Posterior vena cava (tissue), 2 donors: ENCODE data around the gene JUN. TPM values are rescaled to one million over a fixed set of nuclear protein-coding genes. Genes with fewer than 3 reads are reported as not detected.
A peak's percentile ranks its signal among the peaks of the same experiment; 100 is the strongest.

Source experiments
- DNase-seq: peaks from one replicate; pipeline ENCODE4 v3.0.0-alpha.2; 2020; ENCODE audit warnings: low spot score
- intact Hi-C, 2 donors: fragments of 100-400 bp; cut with DNase I; formaldehyde crosslinking; loops; one replicate each; pipeline versions ENCODE4 v1.14.1 to v1.14.2; 2022 to 2023
- long read RNA-seq, 2 donors: library from polyadenylated mRNA; unstranded; transcript quantifications; one replicate each; pipeline ENCODE4 v2.0.0, GENCODE V29; 2020 to 2021
- total RNA-seq, 2 donors: library from RNA; stranded (reverse); fragmentation: NEBNext Ultra II Directional; extraction: Animal tissue kit (Norgen Biotek cat#: 25700); gene quantifications; one replicate each; pipeline ENCODE4 v1.2.1, GENCODE V29; 2021
- donor health status: DM: yes; HTN: yes; CAD: no.
- donor health status: DM: yes; HTN: yes; CAD: no.

The JUN gene
- 100 to 1,000 TPM; 120 to 219 TPM for total RNA-seq
- long read RNA-seq, donor 1, transcript JUN-201 (1 exons, 3,540 nt), result major isoform, 77 of 78 reads
- long read RNA-seq, donor 1, partial matches to known transcripts, result 0 of 78 reads
- long read RNA-seq, donor 1, other reads (novel, unspliced or antisense), result 1 of 78 reads
- long read RNA-seq, donor 2, transcript JUN-201 (1 exons, 3,540 nt), result major isoform, 2,260 of 2,262 reads
- long read RNA-seq, donor 2, partial matches to known transcripts, result 0 of 2,262 reads
- long read RNA-seq, donor 2, other reads (novel, unspliced or antisense), result 2 of 2,262 reads

DNA sequence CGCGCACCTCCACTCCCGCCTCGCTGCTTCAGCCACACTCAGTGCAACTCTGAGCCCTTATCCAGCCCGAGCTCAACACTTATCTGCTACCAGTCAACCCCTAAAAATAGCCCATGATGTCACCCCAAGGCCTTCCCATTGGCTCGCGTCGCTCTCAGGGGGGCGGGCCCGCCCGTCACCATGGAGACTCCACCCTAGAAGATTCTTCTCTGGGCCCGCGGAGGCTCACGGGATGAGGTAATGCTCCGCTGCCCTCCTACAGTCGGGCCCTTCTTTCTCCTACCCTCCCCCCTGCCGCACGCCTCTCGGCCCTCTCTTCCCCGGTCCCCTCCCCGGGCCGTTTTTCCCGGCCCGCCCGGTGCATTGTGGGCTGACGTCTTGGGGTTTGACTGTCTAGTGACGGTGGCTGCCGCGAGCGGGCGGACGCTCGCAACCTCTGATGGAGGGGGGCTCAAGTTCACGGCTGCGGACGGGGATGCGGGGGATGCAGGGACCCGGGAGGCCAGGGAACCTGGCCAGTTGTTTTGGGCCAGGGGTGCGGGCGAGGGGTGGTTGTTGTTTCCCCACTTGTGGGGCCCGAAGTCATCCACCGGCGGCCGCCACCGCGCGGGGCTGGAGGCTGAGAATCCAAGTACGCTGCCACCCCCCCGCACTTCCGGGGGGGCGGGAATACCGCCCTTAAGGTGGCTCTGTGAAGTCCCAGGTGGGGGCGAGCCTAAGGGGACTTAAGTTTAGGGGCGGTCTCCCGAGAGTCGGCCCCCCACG, at the start of gene JUN:
Gene JUN (minus strand): TSS at position 55 of the 765 bp plus-strand sequence. CDS start 977 bp downstream, outside the sequence.
- DNase-seq, result peak; percentile 100
- intact Hi-C loops, result loop anchor here in 1 of 2 donors (10.0 kb wide), 1 partner anchor 111 kb away; no protein-coding TSS in a partner anchor

DNA sequence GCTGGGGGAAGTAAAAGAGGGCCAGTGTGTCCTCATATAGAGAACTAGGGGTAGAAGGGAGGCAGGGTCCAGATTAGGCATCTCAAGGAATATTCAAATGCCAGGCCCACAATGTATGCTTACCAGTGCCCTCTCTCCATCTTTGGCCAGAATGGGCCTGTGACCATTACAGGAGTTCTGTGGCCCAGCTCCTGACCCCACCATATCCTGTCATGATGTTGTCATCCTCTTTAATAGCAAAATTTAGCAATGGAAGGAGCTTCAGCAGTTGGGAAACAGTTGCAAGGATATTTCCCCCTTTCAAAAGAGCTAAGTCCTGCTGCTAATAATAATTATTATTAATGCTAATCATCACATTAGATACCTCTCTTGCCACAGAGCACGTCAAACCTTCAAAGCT, 49.3 kb upstream of the JUN start:
- intact Hi-C loops, result no loop called here
- DNase-seq, result no peak

DNA sequence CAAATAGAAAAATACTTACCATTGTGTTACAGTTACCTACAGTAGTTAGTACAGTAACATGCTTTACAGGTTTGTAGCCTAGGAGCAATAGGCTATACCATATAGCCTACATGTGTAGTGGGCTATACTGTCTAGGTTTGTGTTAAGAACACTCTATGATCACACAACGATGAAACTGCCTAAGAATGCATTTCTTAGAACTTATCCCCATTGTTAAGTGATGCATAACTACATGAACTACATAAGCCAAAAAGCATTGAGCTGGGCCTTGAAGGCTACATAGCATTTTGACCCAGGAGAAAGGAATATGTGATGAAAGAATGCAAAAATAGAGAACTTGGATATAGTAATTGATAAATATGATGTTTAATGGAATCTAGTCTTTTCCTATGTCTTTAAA, 46.4 kb upstream of the JUN start:
- intact Hi-C loops, result no loop called here

DNA sequence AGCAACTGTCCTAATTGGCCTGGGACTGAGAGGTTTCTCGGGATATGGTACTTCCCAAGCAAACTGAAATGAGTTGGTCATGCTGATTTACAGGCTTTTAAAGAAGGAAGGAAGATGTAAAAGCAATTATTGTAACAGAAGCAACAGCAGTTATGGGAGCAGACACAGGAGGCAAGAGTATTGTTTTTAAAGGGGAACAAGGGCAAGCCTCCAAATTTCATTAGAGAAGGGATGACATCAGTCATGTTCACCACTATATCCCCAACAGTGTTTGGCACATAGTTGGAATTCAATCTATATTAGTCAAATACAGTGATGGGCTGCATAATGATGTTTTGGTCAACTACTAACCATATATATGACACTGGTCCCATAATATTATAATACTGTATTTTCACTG, 46.0 kb upstream of the JUN start:
- intact Hi-C loops, result no loop called here

More for the DNA sequence above, 46.4 kb upstream of the JUN start:
- no peak for DNase-seq

DNA sequence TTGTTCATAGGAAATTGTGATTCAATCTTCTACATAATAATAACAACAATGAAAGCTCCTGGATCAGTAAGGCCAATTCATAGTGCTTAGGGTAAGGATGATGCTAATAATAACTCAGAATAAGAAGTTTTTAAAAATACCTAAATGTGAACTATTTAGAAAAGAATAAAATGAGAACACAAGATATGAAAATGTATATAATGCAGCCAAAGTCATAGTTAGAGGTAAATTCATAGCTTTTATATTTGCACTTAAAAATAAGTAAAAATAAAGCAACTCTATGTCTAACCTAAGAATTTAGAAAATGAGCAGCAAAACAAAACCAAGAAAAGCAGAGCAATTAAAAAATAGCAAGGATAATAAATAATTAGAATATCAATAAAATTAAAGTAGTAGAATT, 43.5 kb upstream of the JUN start:
- intact Hi-C loops, result no loop called here
- DNase-seq, result no peak

More for the DNA sequence above, 46.0 kb upstream of the JUN start:
- no peak for DNase-seq

DNA sequence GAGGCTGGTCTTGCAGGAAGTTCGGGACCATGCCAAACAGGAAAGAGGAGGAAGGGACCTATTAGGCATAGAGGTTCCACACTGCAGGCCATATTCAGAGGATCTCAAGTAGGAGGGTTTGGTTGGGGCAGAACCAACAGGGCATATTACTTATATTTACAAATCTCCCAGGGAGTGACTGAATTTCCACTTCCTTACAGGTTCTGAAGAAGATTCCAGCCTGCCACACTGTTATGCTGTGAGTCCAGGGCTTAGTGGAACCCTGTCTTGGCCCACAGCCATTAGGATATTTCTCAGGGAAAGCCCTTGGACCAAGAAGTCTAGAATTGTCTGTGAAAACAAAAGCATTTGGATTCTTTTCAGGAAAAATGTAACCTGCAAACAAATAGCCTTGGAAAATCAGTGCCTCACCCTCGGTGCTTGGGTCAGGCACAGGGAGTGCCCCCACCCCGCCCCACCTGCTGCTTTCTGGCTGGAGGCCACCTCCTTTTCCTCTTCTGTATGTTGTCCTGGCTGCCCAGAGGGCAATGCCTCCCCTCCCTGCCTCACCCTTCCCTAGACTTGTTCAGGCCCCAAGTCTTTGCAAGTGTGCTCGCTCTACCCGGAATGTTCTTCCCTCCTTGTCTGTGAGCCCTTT, 41.0 kb upstream of the JUN start:
- no peak for DNase-seq
- intact Hi-C loops, result no loop called here

DNA sequence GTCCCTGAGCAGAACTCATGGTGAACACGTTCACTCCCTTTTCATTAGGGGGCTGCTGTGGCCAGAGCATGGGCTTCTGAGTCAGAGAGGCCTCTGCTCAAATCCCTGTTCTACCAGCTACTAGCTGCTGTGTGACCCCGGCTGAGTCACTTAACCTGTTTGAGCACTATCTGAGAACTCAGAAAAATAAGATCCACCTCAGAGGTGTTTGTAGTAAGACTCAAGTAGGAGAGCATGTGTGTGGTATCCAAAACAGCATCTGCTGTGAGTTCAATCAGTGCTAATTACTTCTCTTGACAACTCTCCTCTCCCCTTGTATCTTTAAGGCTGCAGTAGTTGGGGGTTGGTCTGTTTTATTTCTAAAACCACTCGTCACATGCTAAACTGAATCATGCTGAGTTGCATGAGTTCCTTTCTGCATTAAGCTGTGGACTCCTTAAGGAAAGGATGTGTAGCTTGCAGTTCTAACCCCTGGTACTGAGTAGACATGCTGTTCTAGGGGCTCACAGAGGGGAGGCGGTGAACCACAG, 39.7 kb upstream of the JUN start:
- DNase-seq, result no peak
- intact Hi-C loops, result no loop called here

DNA sequence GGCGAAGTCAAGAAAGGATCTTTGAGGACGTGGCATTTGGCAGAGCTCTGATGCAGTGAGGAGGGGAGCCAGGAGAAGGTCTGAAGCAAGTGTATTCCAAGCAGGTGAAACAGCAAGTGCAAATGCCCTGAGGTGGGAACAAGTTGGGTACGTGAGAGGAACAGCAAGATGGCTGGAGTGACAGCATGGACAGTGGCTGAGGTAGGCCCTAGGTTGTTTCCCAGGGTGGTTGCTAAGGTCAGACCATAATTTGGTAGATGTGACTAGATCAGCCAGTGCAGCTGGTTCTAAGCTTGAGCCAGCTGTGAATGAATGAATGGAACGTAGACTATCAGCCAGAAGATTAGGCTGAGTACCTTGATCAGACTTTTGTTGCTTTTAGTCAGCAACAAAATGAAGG, 37.5 kb upstream of the JUN start:
- DNase-seq, result no peak
- intact Hi-C loops, result no loop called here

DNA sequence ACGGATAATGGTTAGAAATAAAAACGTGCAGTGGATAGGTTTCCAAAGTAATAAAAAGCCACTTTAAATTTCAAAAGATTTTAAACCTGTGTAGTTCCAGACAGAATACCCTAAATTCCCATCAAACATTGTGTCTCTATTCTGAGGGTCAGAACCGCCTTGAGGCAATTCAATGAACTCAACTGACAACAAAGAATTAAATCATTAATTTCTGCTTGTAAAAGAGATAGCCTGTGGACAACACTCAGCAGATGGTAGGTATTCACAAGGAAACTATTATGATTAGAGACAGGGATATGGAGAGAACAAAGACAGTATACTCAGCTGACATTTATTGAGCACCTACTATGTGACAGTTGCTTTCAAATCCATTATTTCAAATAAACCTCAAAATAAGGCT, 35.1 kb upstream of the JUN start:
- intact Hi-C loops, result no loop called here

DNA sequence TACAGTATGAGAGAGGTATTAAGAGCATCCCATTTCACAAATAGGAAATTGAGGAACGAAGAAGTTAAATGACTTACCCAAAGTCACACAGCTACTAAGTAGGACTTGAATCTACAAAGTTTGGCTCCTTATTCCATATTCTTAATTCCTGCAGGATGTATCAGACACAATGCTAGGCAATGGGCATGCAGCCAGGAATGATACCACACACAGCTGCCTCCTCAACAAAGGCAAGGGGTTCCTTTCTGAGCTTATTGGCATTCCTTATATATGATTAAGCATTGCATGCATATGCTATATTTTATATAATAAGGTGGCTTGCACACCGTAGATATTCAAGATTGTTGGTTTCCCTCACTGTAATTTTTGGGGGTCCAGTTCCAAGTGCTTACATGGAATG, 34.2 kb upstream of the JUN start:
- no peak for DNase-seq
- intact Hi-C loops, result no loop called here

More for the DNA sequence above, 35.1 kb upstream of the JUN start:
- no peak for DNase-seq

DNA sequence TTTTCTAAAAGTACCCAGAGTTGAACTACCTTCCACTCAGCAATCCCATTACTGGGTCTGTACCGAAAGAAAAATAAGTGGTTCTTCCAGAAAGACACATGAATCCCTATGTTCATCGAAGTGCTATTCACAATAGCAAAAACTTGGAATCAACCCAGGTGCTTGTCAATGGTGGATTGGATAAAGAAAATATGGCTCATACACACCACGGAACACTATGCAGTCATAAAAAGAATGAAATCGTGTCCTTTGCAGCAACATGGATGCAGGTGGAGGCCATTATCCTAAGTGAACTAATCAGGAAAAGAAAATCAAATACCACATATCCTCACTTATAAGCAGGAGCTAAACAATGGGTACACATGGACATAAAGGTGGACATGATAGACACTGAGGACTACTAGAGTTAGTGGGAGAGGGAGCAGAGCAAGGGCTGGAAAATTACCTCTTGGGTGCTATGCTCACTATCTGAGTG, 32.9 kb upstream of the JUN start:
- DNase-seq, result no peak
- intact Hi-C loops, result no loop called here

DNA sequence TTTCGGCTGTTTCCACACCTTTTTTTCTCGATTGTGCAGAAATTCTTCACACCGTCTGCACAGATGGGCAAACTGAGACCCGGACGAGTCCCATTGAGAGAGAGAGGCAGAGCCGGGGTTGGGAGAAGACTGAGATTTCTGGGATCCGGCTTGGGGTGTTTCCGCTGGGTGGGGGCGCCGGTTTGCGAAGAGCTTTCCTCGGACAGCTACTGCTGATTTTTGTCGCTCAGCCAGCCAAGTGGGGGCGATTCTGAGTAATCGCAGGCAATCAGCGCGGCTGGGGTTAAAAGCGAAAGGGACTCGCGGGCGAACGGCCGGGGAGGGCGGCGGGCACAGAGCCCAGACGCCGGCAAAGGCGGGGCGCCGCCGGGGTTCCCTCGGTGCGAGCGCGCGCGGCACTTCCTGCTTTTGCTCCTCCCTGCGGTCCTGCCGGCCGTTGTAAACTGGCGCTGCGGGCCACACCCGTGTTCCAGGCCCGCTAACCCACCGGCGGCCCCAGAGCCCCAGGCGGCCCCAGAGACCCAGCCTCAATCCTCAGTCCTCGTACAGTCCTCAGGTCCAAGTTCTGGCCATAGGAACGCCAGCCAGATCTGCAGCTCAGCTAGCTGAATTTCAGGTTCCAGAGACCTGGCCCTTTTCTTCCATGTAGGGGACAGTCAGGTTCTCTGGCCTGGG, 32.4 kb upstream of the JUN start:
- intact Hi-C loops, result no loop called here
- DNase-seq, result peak; percentile 98

DNA sequence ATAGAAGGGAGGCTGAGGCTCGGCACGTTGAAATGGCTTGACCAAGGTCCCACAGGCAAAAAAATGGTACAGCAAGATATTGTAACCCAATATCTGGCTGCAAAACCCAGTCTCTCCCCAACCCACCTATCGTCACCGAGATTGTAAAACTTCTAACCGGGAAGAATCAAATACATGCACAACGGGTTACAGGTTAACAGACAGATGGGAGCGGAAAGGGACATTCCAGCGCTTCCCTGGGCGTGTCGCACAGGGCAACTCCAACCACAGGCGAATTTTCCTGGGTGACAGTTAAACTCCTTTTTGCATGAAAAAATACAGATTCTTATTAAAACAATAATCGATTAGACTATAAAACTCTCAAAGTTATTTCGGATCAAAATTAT, 31.8 kb upstream of the JUN start:
- intact Hi-C loops, result no loop called here
- DNase-seq, result peak; percentile 78

DNA sequence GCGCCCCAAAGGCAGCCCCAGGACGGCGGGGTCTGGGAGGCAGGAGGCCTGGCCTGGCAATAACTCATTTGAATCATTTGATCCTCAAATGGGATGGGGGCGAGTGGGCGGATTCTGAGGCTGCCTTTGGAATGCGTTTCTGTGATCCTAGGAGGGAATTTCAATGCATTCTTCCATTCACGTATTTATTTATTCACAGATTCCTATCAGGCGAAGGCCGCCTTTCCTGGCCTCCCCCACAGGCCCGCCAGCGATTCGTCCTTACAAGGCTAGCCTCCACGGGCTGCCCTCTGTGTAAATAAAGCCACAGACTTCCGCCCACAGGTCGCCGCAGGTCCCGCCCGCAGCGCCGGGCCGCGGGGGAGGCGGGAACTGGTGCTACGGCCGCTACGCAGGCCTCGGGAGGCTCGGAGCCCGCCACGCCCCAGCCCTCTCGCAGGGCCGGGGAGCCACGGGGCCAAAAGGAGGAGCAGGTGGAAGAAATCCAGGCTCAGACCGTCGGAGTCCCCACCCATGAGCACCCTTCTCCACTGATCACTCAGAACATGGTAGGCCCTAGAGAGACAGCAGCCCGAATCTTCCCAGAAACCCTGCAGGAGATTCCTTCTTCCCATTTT, 31.3 kb upstream of the JUN start:
- intact Hi-C loops, result no loop called here
- DNase-seq, result peak; percentile 95

DNA sequence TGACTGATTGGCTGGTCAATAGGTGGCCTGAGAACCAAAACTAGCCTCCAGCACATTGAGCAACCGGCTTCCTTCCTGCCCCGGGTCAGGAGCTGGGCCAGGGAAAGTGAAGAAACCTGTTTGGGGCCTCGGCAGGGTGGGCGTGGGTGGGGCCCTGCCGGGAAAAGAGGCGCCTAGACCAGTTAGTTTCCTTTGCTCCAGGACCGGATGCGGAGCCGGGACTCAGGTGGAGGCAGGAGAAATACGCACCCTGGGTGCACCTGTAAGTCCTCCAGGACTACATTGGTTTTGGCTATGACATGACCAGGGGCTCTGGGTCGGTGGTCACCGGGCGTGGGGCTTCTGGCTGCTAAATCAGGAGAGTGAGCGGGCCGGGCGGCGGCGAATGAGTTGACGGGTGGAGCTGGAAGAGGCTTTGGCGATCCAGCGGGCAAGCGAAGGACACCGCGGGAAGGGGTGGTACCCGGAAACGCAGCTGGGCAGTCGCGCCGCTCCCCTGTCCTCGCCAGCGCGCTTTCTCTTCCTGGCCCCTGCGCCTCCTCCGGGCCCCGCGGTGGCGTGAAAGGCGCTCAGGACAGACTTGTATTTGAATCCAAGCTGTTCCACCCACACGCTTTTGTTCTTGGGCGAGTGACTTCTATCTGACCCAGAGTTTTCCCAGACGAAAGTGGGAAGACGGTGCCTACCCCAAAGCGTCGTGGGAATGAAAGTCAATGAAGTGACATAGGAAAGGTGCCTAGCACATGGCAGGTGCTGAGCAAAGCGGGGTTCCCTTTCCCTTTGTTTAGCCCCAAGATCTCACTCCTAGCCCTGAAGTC, 30.6 kb upstream of the JUN start:
- intact Hi-C loops, result no loop called here
- DNase-seq, result peak; percentile 83

DNA sequence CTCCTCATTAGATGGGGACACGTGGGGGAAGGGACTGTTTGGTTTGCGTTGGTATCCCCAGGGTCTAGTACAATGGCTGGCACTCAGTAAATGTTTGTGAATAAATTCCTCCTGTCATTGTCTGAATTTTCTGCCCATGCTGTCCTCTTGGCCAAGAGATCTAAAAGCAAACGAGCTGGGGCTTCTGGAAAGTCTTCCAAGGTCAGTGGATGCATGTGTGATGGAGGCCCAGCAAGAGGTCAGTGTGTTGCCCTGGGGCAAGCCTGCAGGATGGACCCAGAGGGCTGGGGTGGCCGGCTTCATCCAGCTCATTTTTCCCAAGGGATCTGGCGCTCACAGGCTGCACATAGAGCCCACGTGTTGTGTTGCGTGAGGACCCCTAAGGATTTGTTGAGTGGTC, 30.0 kb upstream of the JUN start:
- no peak for DNase-seq
- intact Hi-C loops, result loop anchor here in 1 of 2 donors (1.0 kb wide), 1 partner anchor 46 kb away; no protein-coding TSS in a partner anchor

DNA sequence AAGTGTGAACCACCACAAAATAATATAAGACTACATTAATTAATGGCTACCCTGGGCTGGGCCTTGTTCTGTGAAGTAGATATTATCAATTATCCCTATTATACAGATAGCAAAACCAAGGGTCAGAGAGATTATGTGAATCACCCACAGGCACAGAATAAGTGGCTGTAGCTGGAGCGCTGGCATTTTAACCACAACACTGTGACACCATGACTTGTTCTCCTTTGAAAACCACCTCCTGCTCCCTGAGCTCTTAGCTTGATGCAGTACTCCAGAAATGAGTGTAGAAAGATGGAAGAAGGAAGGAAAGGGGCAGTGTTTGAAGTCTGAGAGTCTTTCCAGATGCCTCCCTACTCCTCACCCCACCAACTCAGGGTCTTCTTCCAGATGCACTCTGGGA, 29.5 kb upstream of the JUN start:
- intact Hi-C loops, result loop anchor here in 1 of 2 donors (1.0 kb wide), 1 partner anchor 46 kb away; no protein-coding TSS in a partner anchor
- no peak for DNase-seq

DNA sequence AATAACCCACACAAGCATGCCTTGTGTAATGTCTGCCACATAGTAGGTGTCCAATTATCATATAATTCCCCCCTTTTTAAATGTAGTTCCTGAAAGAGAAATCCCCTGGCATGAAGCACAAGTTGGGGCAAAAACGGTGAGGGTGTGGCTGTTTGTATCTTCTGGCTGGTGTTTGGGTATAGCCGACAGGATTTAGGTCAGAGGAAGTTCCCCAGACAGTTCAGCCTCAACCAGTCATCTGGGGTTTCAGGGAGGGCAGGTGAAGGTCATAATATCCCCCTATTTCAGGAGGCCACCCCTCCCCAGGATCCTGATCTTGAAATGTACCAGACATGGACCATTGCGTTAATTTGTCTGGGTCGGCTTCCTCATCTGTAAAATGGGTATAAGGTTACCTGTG, 29.1 kb upstream of the JUN start:
- intact Hi-C loops, result loop anchor here in 1 of 2 donors (1.0 kb wide), 1 partner anchor 46 kb away; no protein-coding TSS in a partner anchor
- DNase-seq, result no peak
